Measurements from ENCODE around the gene SREK1IP1. TPM values are rescaled to one million over a fixed set of nuclear protein-coding genes. Genes with fewer than 3 reads are reported as not detected.

The SREK1IP1 gene
- total and polyA plus RNA-seq, 12 donors: 5.5 to 25.9 (median 12.5) TPM

- no peak for TF ChIP-seq CTCF (IDR thresholded peaks at IDR 0.05)
- no peak overlapping the region for H3K27ac ChIP-seq
- H3K27me3 ChIP-seq: no peaks in the 10 kb centered on the region
- no peak for DNase-seq
- 91 to 93% methylated on average over 3 of the region's 3 CpGs for WGBS, 2 donors
- intact Hi-C loops (cut with DNase I): loop anchor here in 1 of 10 donors (10.0 kb wide), 1 partner anchor 645 kb away; no protein-coding TSS in a partner anchor
- peaks cover 0 to 60% (median 0%) of the 10 kb centered on the region in 9 donors for H3K36me3 ChIP-seq
- no peak for ATAC-seq
- no peak overlapping the region for H3K4me3 ChIP-seq
- no peaks in the 10 kb centered on the region for H3K9me3 ChIP-seq
- peaks cover 0 to 16% (median 0%) of the 10 kb centered on the region in 9 donors for H3K4me1 ChIP-seq
Measured at GRCh38 chr5:64789457-64789856, 21.0 kb upstream of the SREK1IP1 start.

- intact Hi-C loops (cut with DNase I): loop anchor here in 1 of 10 donors (10.0 kb wide), 1 partner anchor 643 kb away; no protein-coding TSS in a partner anchor
- Histone ChIP-seq H3K27me3 (no peaks in the 10 kb centered on the region), H3K36me3 (peaks cover 0 to 71% (median 0%) of the 10 kb centered on the region in 9 donors), H3K4me3 (no peak overlapping the region), H3K27ac (no peak overlapping the region), H3K9me3 (no peaks in the 10 kb centered on the region), H3K4me1 (peaks cover 0 to 6% (median 0%) of the 10 kb centered on the region in 9 donors)
- 83 to 84% methylated on average over 2 of the region's 2 CpGs for WGBS, 2 donors
- no peak for DNase-seq
- no peak for ATAC-seq
- TF ChIP-seq CTCF (IDR thresholded peaks at IDR 0.05): no peak
Measured at GRCh38 chr5:64788156-64788555, 19.7 kb upstream of the SREK1IP1 start.

GRCh38 chr5:64786372-64786771 lies 17.9 kb upstream of the SREK1IP1 start:
- Histone ChIP-seq H3K27me3 (no peaks in the 10 kb centered on the region), H3K9me3 (no peaks in the 10 kb centered on the region), H3K4me1 (no peaks in the 10 kb centered on the region), H3K36me3 (peaks cover 0 to 84% (median 0%) of the 10 kb centered on the region in 9 donors), H3K27ac (no peak overlapping the region), H3K4me3 (no peak overlapping the region)
- no peak for TF ChIP-seq CTCF (IDR thresholded peaks at IDR 0.05)
- intact Hi-C loops (cut with DNase I): loop anchor here in 1 of 10 donors (10.0 kb wide), 1 partner anchor 642 kb away; no protein-coding TSS in a partner anchor
- no peak for ATAC-seq
- 92 to 95% methylated on average over 2 of the region's 2 CpGs for WGBS, 2 donors
- no peak for DNase-seq

DNA sequence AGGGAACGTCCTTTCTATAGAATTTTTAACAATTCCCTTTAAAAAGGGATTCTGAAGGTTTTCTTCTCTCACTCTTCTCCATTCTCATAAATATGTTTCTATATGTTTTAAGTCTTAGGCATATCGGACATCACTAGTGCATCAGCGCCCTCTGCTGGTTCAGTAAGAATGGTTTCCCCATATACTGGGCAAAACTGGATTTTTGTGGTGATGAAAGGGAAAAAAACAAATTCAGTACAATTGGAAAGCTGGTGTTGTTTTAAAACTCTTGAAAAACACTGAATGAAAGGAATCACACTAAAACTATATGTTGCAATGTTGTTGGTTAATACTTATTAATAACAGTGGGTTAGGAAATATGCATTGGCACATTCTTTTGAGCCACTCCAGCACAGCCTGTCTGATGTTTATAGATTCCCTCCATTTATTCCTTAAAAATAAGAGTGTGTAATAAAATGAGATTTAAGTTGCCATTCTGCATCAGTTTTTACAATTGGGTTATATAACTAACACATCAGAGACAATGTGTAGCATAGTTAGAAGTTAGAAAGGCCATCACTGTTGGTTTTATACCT lies 16.0 kb upstream of the SREK1IP1 start:
- intact Hi-C loops (cut with DNase I): loop anchor here in 9 of 10 donors (1.0 to 10.0 kb wide), 4 partner anchors 149 to 640 kb away; no protein-coding TSS in a partner anchor
- peak; percentile 14 to 72 for DNase-seq
- H3K9me3 ChIP-seq: no peaks in the 10 kb centered on the region
- no peaks in the 10 kb centered on the region for H3K4me1 ChIP-seq
- H3K27me3 ChIP-seq: no peaks in the 10 kb centered on the region
- no peak overlapping the region for H3K27ac ChIP-seq
- no peak overlapping the region for H3K4me3 ChIP-seq
- peak; percentile 61 to 93 (median 88) for TF ChIP-seq CTCF (IDR thresholded peaks at IDR 0.05)
- WGBS, 2 donors: 2 to 3% methylated on average over 3 of the region's 3 CpGs
- ATAC-seq: peak in 7 of 8 donors; percentile 38 to 73 (median 58)
- peaks cover 0 to 65% (median 0%) of the 10 kb centered on the region in 9 donors for H3K36me3 ChIP-seq

All from heart right ventricle (tissue), 16 donors.